Heart right ventricle (tissue), 16 donors: Measurements from ENCODE around the gene MED26. TPM values are rescaled to one million over a fixed set of nuclear protein-coding genes. Genes with fewer than 3 reads are reported as not detected.
"Not testable (repeated sequence)": the region's sequence is repeated elsewhere in the genome, so short reads cannot be mapped to it uniquely, and the experiment has no call there.

Experiments used
- ATAC-seq, 8 donors: fragments of 200-7000 bp; cut with Tn5 transposase; one replicate each; pipeline ENCODE4 v1.9.1; 2020; ENCODE audit warnings: mild to moderate bottlenecking in 8 of 8, moderate library complexity in 8 of 8, moderate number of reproducible peaks in 1 of 8
- DNase-seq, 2 donors: peaks; one replicate each; pipeline ENCODE4 v3.0.0-alpha.2; 2020
- H3K27ac ChIP-seq, 10 donors: fragments of 200-600 bp; sonication (generic) in 2 of 10; one replicate each; pipeline versions ENCODE4 v1.5.0 to v1.8.0; 2020 to 2022; ENCODE audit warnings: mild to moderate bottlenecking in 3 of 10
- H3K27me3 ChIP-seq, 7 donors: fragments of 200-600 bp; one replicate each; pipeline ENCODE4 v1.8.0; 2021 to 2022; ENCODE audit warnings: mild to moderate bottlenecking in 2 of 7
- H3K36me3 ChIP-seq, 9 donors: fragments of 200-600 bp; sonication (generic) in 1 of 9; one replicate each; pipeline versions ENCODE4 v1.5.0 to v1.8.0; 2020 to 2022; ENCODE audit warnings: mild to moderate bottlenecking in 2 of 9
- H3K4me1 ChIP-seq, 9 donors: fragments of 200-600 bp; sonication (generic) in 1 of 9; one replicate each; pipeline versions ENCODE4 v1.5.0 to v1.8.0; 2020 to 2022; ENCODE audit warnings: mild to moderate bottlenecking in 4 of 9
- H3K4me3 ChIP-seq, 10 donors: fragments of 200-600 bp; sonication (generic) in 2 of 10; one replicate each; pipeline versions ENCODE4 v1.5.0 to v1.8.0; 2020 to 2022; ENCODE audit warnings: mild to moderate bottlenecking in 7 of 10, moderate library complexity in 2 of 10
- H3K9me3 ChIP-seq, 11 donors: fragments of 200-600 bp in 10 of 11; sonication (generic) in 2 of 11; one replicate each; pipeline versions ENCODE4 v1.5.0 to v1.8.0; 2013 to 2022; ENCODE audit warnings: mild to moderate bottlenecking in 2 of 11, control low read depth in 1 of 11, moderate library complexity in 1 of 11
- CTCF ChIP-seq, 9 donors: fragments of 200-600 bp; sonication (generic) in 2 of 9; IDR thresholded peaks; one replicate each; pipeline versions ENCODE4 v1.5.0 to v1.8.0; 2021 to 2022; ENCODE audit warnings: antibody characterized with exemption in 9 of 9, mild to moderate bottlenecking in 5 of 9, moderate library complexity in 1 of 9
- WGBS, 2 donors: extraction: QIAGEN DNeasy Blood & Tissue Kit; methylation state at CpG; one replicate each; pipeline ENCODE4 v1.1.7; 2013; ENCODE audit warnings: inconsistent platforms in 1 of 2; 5-methylcytosine and 5-hydroxymethylcytosine counted together
- intact Hi-C, 10 donors: fragments of 100-400 bp; cut with DNase I; formaldehyde crosslinking; loops; one replicate each; pipeline versions ENCODE4 v1.11.1 to v1.14.2; 2022
- polyA plus RNA-seq, 2 donors: library from polyadenylated mRNA; stranded (reverse); fragments of 200-250 nt; gene quantifications; one replicate each; pipeline ENCODE4 v1.2.3, GENCODE V29; 2013
- total RNA-seq, 10 donors: library from RNA; stranded (reverse); fragmentation: NEBNext Ultra II Directional in 3 of 10; extraction: Animal tissue kit (Norgen Biotek cat#: 25700) in 3 of 10; gene quantifications; one replicate each; pipeline versions ENCODE4 v1.2.1 to v1.2.4, GENCODE V29; 2021 to 2023
- donor health status: Arrhythmogenic right ventricular cardiomyopathy.
- donor health status: ischemic (EF 13 %, LVEDD 7.1; RV severe dilation, severe dysfunction).
- donor health status: healthy with polysubstance abuse.
- donor health status: DM: no; HTN: yes; CAD: no.
- donor health status: DM: no; HTN: no; CAD: no.
- donor health status: ischemic (EF 25% LVEDD 6.9; RV normal size, moderate dysfunction).
- donor health status: ischemic (EF 25% LVEDD 5.7; RV mildly dilated, moderate dysfunction).
- donor health status: healthy.
- donor health status: DM: yes; HTN: yes; CAD: no.
- donor health status: Ischemic cardiomyopathy.
- donor health status: ischemic (EF 35%, LVEDD 5.7; RV mildly dilated, moderate dysfunction).
- donor health status: nonischemic (EF 11% LVEDD 7.7; RV severe dilation, severe dysfunction).
- donor health status: DM: yes; HTN: yes; CAD: no.
- donor health status: PGD.
- donor health status: ischemic (EF 29% LVEDD 5.4; RV normal size, mild dysfunction).
- donor health status: nonischemic (EF 23%, LVEDD 6.1; RV moderate dilation, normal function).

The MED26 gene
- total and polyA plus RNA-seq, 12 donors, result 3.3 to 6.9 (median 4.6) TPM

- no peaks in the 10 kb centered on the region for H3K9me3 ChIP-seq
- DNase-seq (no peak), ATAC-seq (no peak)
- H3K36me3 ChIP-seq, result peaks cover 2 to 100% (median 49%) of the 10 kb centered on the region in 9 donors
- intact Hi-C loops, result no loop called here
- peaks cover 8 to 35% (median 18%) of the 10 kb centered on the region in 9 donors for H3K4me1 ChIP-seq
- no peak overlapping the region for H3K27ac ChIP-seq
- H3K4me3 ChIP-seq, result no peak overlapping the region
- 93 to 98% methylated on average over 3 of the region's 3 CpGs for WGBS, 2 donors
- no peaks in the 10 kb centered on the region for H3K27me3 ChIP-seq
- TF ChIP-seq CTCF (IDR thresholded peaks at IDR 0.05), result no peak
Measured at GRCh38 chr19:16654140-16654539, 26.1 kb upstream of the MED26 start.

- peaks cover 0 to 22% (median 8%) of the 10 kb centered on the region in 9 donors for H3K4me1 ChIP-seq
- no peak for DNase-seq
- H3K27ac ChIP-seq, result no peak overlapping the region
- no peak overlapping the region for H3K4me3 ChIP-seq
- no peak for TF ChIP-seq CTCF (IDR thresholded peaks at IDR 0.05)
- peaks cover 2 to 100% (median 45%) of the 10 kb centered on the region in 9 donors for H3K36me3 ChIP-seq
- ATAC-seq, result no peak
- intact Hi-C loops, result no loop called here
- no peaks in the 10 kb centered on the region for H3K27me3 ChIP-seq
- 63 to 64% methylated on average over 7 of the region's 7 CpGs for WGBS, 2 donors
- H3K9me3 ChIP-seq, result no peaks in the 10 kb centered on the region
Measured at GRCh38 chr19:16652854-16653253, 24.9 kb upstream of the MED26 start.

- H3K9me3 ChIP-seq, H3K27me3 ChIP-seq, H3K27ac ChIP-seq, intact Hi-C loops, DNase-seq, H3K4me3 ChIP-seq, ATAC-seq: not testable (repeated sequence)
- 94 to 95% methylated on average over 8 of the region's 8 CpGs for WGBS, 2 donors
- H3K36me3 ChIP-seq, result peaks cover 0 to 100% (median 46%) of the 10 kb centered on the region in 9 donors
- H3K4me1 ChIP-seq, result peaks cover 0 to 13% (median 2%) of the 10 kb centered on the region in 9 donors
Measured at GRCh38 chr19:16651421-16652188, 23.6 kb upstream of the MED26 start.

GRCh38 chr19:16650821-16651220 is 22.8 kb upstream of the MED26 start:
- peaks cover 0 to 100% (median 51%) of the 10 kb centered on the region in 9 donors for H3K36me3 ChIP-seq
- 84 to 85% methylated on average over 2 of the region's 2 CpGs for WGBS, 2 donors
- intact Hi-C loops, result no loop called here

More at GRCh38 chr19:16650821-16651220, 22.8 kb upstream of the MED26 start:
- peaks cover 0 to 13% (median 2%) of the 10 kb centered on the region in 9 donors for H3K4me1 ChIP-seq
- DNase-seq, result no peak
- H3K27ac ChIP-seq, result no peak overlapping the region
- no peak for TF ChIP-seq CTCF (IDR thresholded peaks at IDR 0.05)
- no peak for ATAC-seq
- H3K4me3 ChIP-seq, result no peak overlapping the region
- H3K9me3 ChIP-seq, result no peaks in the 10 kb centered on the region
- no peaks in the 10 kb centered on the region for H3K27me3 ChIP-seq
